GM23338 (cell line): Measurements from ENCODE around the gene HAUS2. TPM values are rescaled to one million over a fixed set of nuclear protein-coding genes. Genes with fewer than 3 reads are reported as not detected.

Experiments
- ATAC-seq: fragments of 200-7000 bp; cut with Tn5 transposase; 3 replicates; pipeline ENCODE4 v1.9.1; 2020
- DNase-seq: peaks from one replicate; pipeline ENCODE4 v3.0.0-alpha.2; 2015; ENCODE audit warnings: low spot score
- H2AFZ ChIP-seq: fragments of 200-600 bp; sonication (generic); 2 replicates; pipeline ENCODE4 v1.8.0; 2016; ENCODE audit warnings: antibody characterized with exemption, mild to moderate bottlenecking, moderate library complexity
- H3F3A ChIP-seq: fragments of 200-600 bp; sonication (generic); replicated peaks from 2 replicates; pipeline ENCODE4 v1.8.0; 2017; ENCODE audit warnings: antibody characterized with exemption, mixed run types, low read depth
- H3K27ac ChIP-seq: fragments of 200-600 bp; sonication (generic); 2 replicates; pipeline ENCODE4 v1.6.1; 2016; ENCODE audit warnings: low read depth
- H3K27me3 ChIP-seq: fragments of 200-600 bp; sonication (generic); 2 replicates; pipeline ENCODE4 v1.8.0; 2016; ENCODE audit warnings: mild to moderate bottlenecking, mixed run types, moderate library complexity; ENCODE audit not compliant: insufficient read depth
- H3K36me3 ChIP-seq: fragments of 200-600 bp; sonication (generic); 2 replicates; pipeline ENCODE4 v1.8.0; 2016; ENCODE audit warnings: mild to moderate bottlenecking; ENCODE audit not compliant: insufficient read depth
- H3K4me1 ChIP-seq: fragments of 200-600 bp; sonication (generic); 2 replicates; pipeline ENCODE4 v1.8.0; 2016; ENCODE audit warnings: mild to moderate bottlenecking, moderate library complexity; ENCODE audit not compliant: insufficient read depth
- H3K4me2 ChIP-seq: fragments of 200-600 bp; sonication (generic); 2 replicates; pipeline ENCODE4 v1.7.1; 2017; ENCODE audit warnings: mixed run types
- H3K4me3 ChIP-seq: fragments of 200-600 bp; sonication (generic); 2 replicates; pipeline ENCODE4 v1.6.1; 2016; ENCODE audit warnings: mixed run types
- H3K79me2 ChIP-seq: fragments of 200-600 bp; sonication (generic); replicated peaks from 2 replicates; pipeline ENCODE4 v1.8.0; 2017; ENCODE audit warnings: mild to moderate bottlenecking; ENCODE audit not compliant: insufficient read depth
- H3K9me2 ChIP-seq: fragments of 200-600 bp; sonication (generic); 2 replicates; pipeline ENCODE4 v1.8.0; 2017; ENCODE audit not compliant: insufficient read depth
- H4K20me1 ChIP-seq: fragments of 200-600 bp; sonication (generic); replicated peaks from 2 replicates; pipeline ENCODE4 v1.8.0; 2017; ENCODE audit warnings: mild to moderate bottlenecking; ENCODE audit not compliant: insufficient read depth
- H3K27ac Mint-ChIP-seq: 2 replicates; pipeline ENCODE4 v1.8.0; 2020; ENCODE audit warnings: inconsistent platforms, mild to moderate bottlenecking, moderate library complexity, mixed read lengths
- H3K27me3 Mint-ChIP-seq: 3 replicates; pipeline ENCODE4 v1.8.0; 2022; ENCODE audit warnings: low read depth, mild to moderate bottlenecking, moderate library complexity, mixed read lengths, inconsistent platforms; ENCODE audit not compliant: insufficient read depth, poor library complexity
- H3K36me3 Mint-ChIP-seq: 3 replicates; pipeline ENCODE4 v1.8.0; 2021; ENCODE audit warnings: low read depth, mild to moderate bottlenecking, inconsistent platforms, moderate library complexity, mixed read lengths
- H3K4me1 Mint-ChIP-seq: 3 replicates; pipeline ENCODE4 v1.8.0; 2020; ENCODE audit warnings: mild to moderate bottlenecking, inconsistent platforms, mixed read lengths
- H3K4me3 Mint-ChIP-seq: 3 replicates; pipeline ENCODE4 v1.8.0; 2021; ENCODE audit warnings: moderate library complexity, mild to moderate bottlenecking, inconsistent platforms, mixed read lengths
- H3K9me3 Mint-ChIP-seq: 3 replicates; pipeline ENCODE4 v1.8.0; 2020; ENCODE audit warnings: moderate library complexity, mild to moderate bottlenecking, inconsistent platforms, mixed read lengths
- CREB1 ChIP-seq: fragments of 250-450 bp; sonication (Bioruptor Pico); IDR thresholded peaks from 2 replicates; pipeline ENCODE4 v1.5.0; 2020; ENCODE audit warnings: low read depth, mild to moderate bottlenecking, moderate library complexity
- CTCF ChIP-seq, 2 experiments: fragments of 200-600 bp in 1 of 2; sonication (generic) in 1 of 2; conservative IDR thresholded peaks; 2 replicates each; pipeline versions ENCODE4 v1.5.1 to v1.6.1; 2016 to 2017; ENCODE audit warnings: antibody characterized with exemption in 2 of 2, low read depth in 2 of 2, mild to moderate bottlenecking in 2 of 2, moderate library complexity in 1 of 2
- ETS1 ChIP-seq: IDR thresholded peaks from 2 replicates; pipeline ENCODE4 v1.6.1; 2016; ENCODE audit warnings: antibody characterized with exemption
- EZH2 ChIP-seq: fragments of 200-600 bp; sonication (generic); IDR thresholded peaks from one replicate; pipeline ENCODE4 v1.8.0; 2017; ENCODE audit warnings: antibody characterized with exemption, mild to moderate bottlenecking, low read depth; ENCODE audit not compliant: unreplicated experiment
- EZH2phosphoT487 ChIP-seq: fragments of 200-600 bp; sonication (generic); IDR thresholded peaks from one replicate; pipeline ENCODE4 v1.8.1; 2018; ENCODE audit warnings: antibody characterized with exemption; ENCODE audit not compliant: unreplicated experiment
- JUNB ChIP-seq: IDR thresholded peaks from one replicate; pipeline ENCODE4 v1.6.1; 2016; ENCODE audit warnings: antibody characterized with exemption; ENCODE audit not compliant: unreplicated experiment
- NANOG ChIP-seq: IDR thresholded peaks from 2 replicates; pipeline ENCODE4 v1.6.1; 2016; ENCODE audit warnings: antibody characterized with exemption, borderline replicate concordance
- POLR2AphosphoS5 ChIP-seq: IDR thresholded peaks from 2 replicates; pipeline ENCODE4 v1.6.1; 2016; ENCODE audit warnings: antibody characterized with exemption, low read depth
- REST ChIP-seq: IDR thresholded peaks from one replicate; pipeline ENCODE4 v1.6.1; 2018; ENCODE audit warnings: antibody characterized with exemption; ENCODE audit not compliant: unreplicated experiment
- ZNF114 ChIP-seq: fragments of 250-450 bp; sonication (Bioruptor Pico); IDR thresholded peaks from 2 replicates; pipeline ENCODE4 v1.5.0; 2020; ENCODE audit warnings: mild to moderate bottlenecking, moderate library complexity
- ZNF331 ChIP-seq: fragments of 250-450 bp; sonication (Bioruptor Pico); IDR thresholded peaks from 2 replicates; pipeline ENCODE4 v1.5.0; 2020; ENCODE audit warnings: low read depth, mild to moderate bottlenecking, moderate library complexity
- polyA plus RNA-seq: library from polyadenylated mRNA; unstranded; fragments of >200 nt; fragmentation: Nextera tagmentation; extraction: Ambion mirVana; gene quantifications from 2 replicates; pipeline ENCODE4 v1.2.1, GENCODE V29; 2016
- total RNA-seq: library from RNA; depleted of rRNA; stranded (reverse); fragments of >200 nt; shearing (Covaris generic); gene quantifications from 2 replicates; pipeline ENCODE4 v1.2.3, GENCODE V29; 2014

HAUS2 gene
- total and polyA plus RNA-seq, 2 experiments from 2014 or later = 30.9 to 32.7 TPM

- H3K4me1 ChIP-seq = no peaks in the 10 kb centered on the region
- H3K27ac Mint-ChIP-seq = no peak overlapping the region
- H3K27me3 Mint-ChIP-seq = peaks cover 4% of the 10 kb centered on the region
- no peak for ATAC-seq
- no peaks in the 10 kb centered on the region for H3K27me3 ChIP-seq
- H3K4me2 ChIP-seq = no peak overlapping the region
- DNase-seq = no peak
- peaks cover 15% of the 10 kb centered on the region; the same call in 1 of the 2 replicates for H3K36me3 ChIP-seq
- H3K4me1 Mint-ChIP-seq = no peaks in the 10 kb centered on the region
- no peak overlapping the region for H2AFZ ChIP-seq
- H3K4me3 ChIP-seq = no peak overlapping the region
- no peak overlapping the region for H3K4me3 Mint-ChIP-seq
- H3K9me3 Mint-ChIP-seq = no peaks in the 10 kb centered on the region
- peaks cover 28% of the 10 kb centered on the region for H3K79me2 ChIP-seq
- no peak for TF ChIP-seq CTCF (conservative IDR thresholded peaks at IDR 0.05; ENCODE audit: low read depth in 2 of 2)
- peaks cover 16% of the 10 kb centered on the region for H4K20me1 ChIP-seq
- H3K9me2 ChIP-seq = no peaks in the 10 kb centered on the region
- no peak overlapping the region for H3K27ac ChIP-seq
- H3K36me3 Mint-ChIP-seq = peaks cover 27% of the 10 kb centered on the region
- no peaks in the 10 kb centered on the region for H3F3A ChIP-seq
Measured at GRCh38 chr15:42511007-42511391, 37.6 kb upstream of the HAUS2 start.

GRCh38 chr15:42523331-42523730 is 25.3 kb upstream of the HAUS2 start:
- H4K20me1 ChIP-seq = no peaks in the 10 kb centered on the region
- H3K27ac Mint-ChIP-seq = no peak overlapping the region
- DNase-seq = no peak
- H3K4me2 ChIP-seq = no peak overlapping the region
- H3K36me3 Mint-ChIP-seq = peaks cover 25% of the 10 kb centered on the region
- no peak overlapping the region for H2AFZ ChIP-seq
- H3K9me3 Mint-ChIP-seq = no peaks in the 10 kb centered on the region
- no peak overlapping the region for H3K4me3 ChIP-seq
- no peaks in the 10 kb centered on the region for H3K4me1 ChIP-seq
- H3K4me1 Mint-ChIP-seq = no peaks in the 10 kb centered on the region
- no peak overlapping the region for H3K4me3 Mint-ChIP-seq
- no peak for ATAC-seq
- H3F3A ChIP-seq = no peaks in the 10 kb centered on the region
- H3K36me3 ChIP-seq = peaks cover 13% of the 10 kb centered on the region
- H3K9me2 ChIP-seq = 0 out of 2 replicates have a peak, but pooled peaks cover 5% of the 10 kb centered on the region
- no peaks in the 10 kb centered on the region for H3K27me3 ChIP-seq
- H3K27me3 Mint-ChIP-seq = no peaks in the 10 kb centered on the region
- H3K79me2 ChIP-seq = no peaks in the 10 kb centered on the region
- no peak overlapping the region for H3K27ac ChIP-seq
- no peak for TF ChIP-seq EZH2
- TF ChIP-seq ZNF331 (CRISPR knock-in tag) = no peak
- TF ChIP-seq POLR2AphosphoS5 = no peak
- TF ChIP-seq NANOG = no peak
- TF ChIP-seq CTCF (conservative IDR thresholded peaks at IDR 0.05; ENCODE audit: low read depth in 2 of 2) = no peak
- TF ChIP-seq CREB1 (CRISPR knock-in tag) = no peak
- TF ChIP-seq JUNB = no peak
- TF ChIP-seq ETS1 = no peak
- no peak for TF ChIP-seq REST
- no peak for TF ChIP-seq ZNF114
- no peak for TF ChIP-seq EZH2phosphoT487
